K562 (cell line): ENCODE results near the gene SPNS1. TPM values are rescaled to one million over a fixed set of nuclear protein-coding genes. Genes with fewer than 3 reads are reported as not detected.
A peak's percentile ranks its signal among the peaks of the same experiment; 100 is the strongest.

Source experiments
- BRD9 ChIP-seq: fragments of 450-650 bp; IDR thresholded peaks from 2 replicates; pipeline ENCODE4 v1.6.1; 2018; ENCODE audit warnings: low read depth; ENCODE audit not compliant: partially characterized antibody
- CBX3 ChIP-seq, 2 experiments: IDR thresholded peaks; 1 replicate in 1 of 2; 2 replicates in 1 of 2; pipeline ENCODE4 v1.6.1; 2012; ENCODE audit warnings: inconsistent platforms in 2 of 2, low read length in 2 of 2, borderline replicate concordance in 1 of 2, control low read depth in 1 of 2
- CREBBP ChIP-seq: IDR thresholded peaks from one replicate; pipeline ENCODE4 v1.6.1; 2012; ENCODE audit warnings: low read depth, mild to moderate bottlenecking, control low read depth, inconsistent platforms, low read length
- FOXP1 ChIP-seq: sonication (generic); formaldehyde crosslinking; IDR thresholded peaks from 2 replicates; pipeline ENCODE4 v1.8.0; 2022; ENCODE audit warnings: mild to moderate bottlenecking, missing genetic modification reagents
- GTF2E2 ChIP-seq: fragments of 200-800 bp; sonication (Bioruptor generic); IDR thresholded peaks from 2 replicates; pipeline ENCODE4 v1.6.1; 2016; ENCODE audit warnings: missing genetic modification characterization, missing compliant biosample characterization
- HDAC2 ChIP-seq: fragments of 450-650 bp; IDR thresholded peaks from 2 replicates; pipeline ENCODE4 v1.6.1; 2016; ENCODE audit warnings: mild to moderate bottlenecking
- MEF2D ChIP-seq: conservative IDR thresholded peaks from 2 replicates; pipeline ENCODE4 v1.6.1; 2016; ENCODE audit warnings: low read depth, missing genetic modification characterization, missing compliant biosample characterization
- RAD21 ChIP-seq, 2 experiments: fragments of 250-450 bp in 1 of 2; fragments of 450-650 bp in 1 of 2; sonication (Bioruptor Pico) in 1 of 2; formaldehyde crosslinking in 1 of 2; IDR thresholded peaks in 1 of 2; conservative IDR thresholded peaks in 1 of 2; 2 replicates each; pipeline versions ENCODE4 v1.4.0 to v1.8.0; 2020 to 2022; ENCODE audit warnings: mild to moderate bottlenecking in 2 of 2, moderate library complexity in 1 of 2
- SMAD2 ChIP-seq: fragments of 150-350 bp; IDR thresholded peaks from 2 replicates; pipeline ENCODE4 v1.6.1; 2014; ENCODE audit warnings: low read depth, mild to moderate bottlenecking, low read length
- TEAD4 ChIP-seq, 2 experiments: sonication (generic) in 1 of 2; formaldehyde crosslinking in 1 of 2; IDR thresholded peaks; 2 replicates each; pipeline versions ENCODE4 v1.6.1 to v1.8.0; 2012 to 2022; ENCODE audit warnings: borderline replicate concordance in 1 of 2, inconsistent platforms in 1 of 2, low read length in 1 of 2, mild to moderate bottlenecking in 1 of 2, missing genetic modification reagents in 1 of 2
- ZBTB7A ChIP-seq: IDR thresholded peaks from 2 replicates; pipeline ENCODE4 v1.6.1; 2011; ENCODE audit warnings: low read depth, mild to moderate bottlenecking, low read length, moderate library complexity, borderline replicate concordance; ENCODE audit not compliant: control insufficient read depth
- ZNF239 ChIP-seq: fragments of 250-450 bp; sonication (Bioruptor Pico); IDR thresholded peaks from 2 replicates; pipeline ENCODE4 v1.4.0; 2020; ENCODE audit warnings: mild to moderate bottlenecking
- ZNF253 ChIP-seq: fragments of 250-450 bp; sonication (Bioruptor Pico); conservative IDR thresholded peaks from 2 replicates; pipeline ENCODE4 v1.6.1; 2021; ENCODE audit warnings: mild to moderate bottlenecking
- ZNF785 ChIP-seq: fragments of 250-450 bp; sonication (Bioruptor Pico); IDR thresholded peaks from 2 replicates; pipeline ENCODE4 v1.4.0; 2020; ENCODE audit warnings: mild to moderate bottlenecking
- polyA plus RNA-seq, 8 experiments: library from polyadenylated mRNA; depleted of rRNA in 4 of 8; stranded (reverse) in 5 of 8; unstranded in 3 of 8; fragments of >200 nt; fragmentation: Nextera tagmentation in 2 of 8; fragmentation: Illumina TruSeq in 1 of 8; extraction: Ambion mirVana in 2 of 8; extraction: Trizol in 1 of 8; gene quantifications; 2 replicates each; pipeline versions ENCODE4 v1.2.1 to v1.2.3, GENCODE V29; 2011 to 2014; ENCODE audit warnings: inconsistent platforms in 1 of 8, missing spikeins in 1 of 8
- total RNA-seq, 7 experiments: library from RNA; depleted of rRNA in 6 of 7; stranded (reverse); fragments of >200 nt in 6 of 7; fragmentation: Illumina TruSeq in 2 of 7; extraction: Trizol in 2 of 7; gene quantifications; 2 replicates each; pipeline versions ENCODE4 v1.2.1 to v1.2.3, GENCODE V29; 2011 to 2021; ENCODE audit warnings: low replicate concordance in 1 of 7
- TF ChIP-seq, protein P1 (sequence below), 2 experiments: IDR thresholded peaks; 2 replicates each; pipeline ENCODE4 v1.6.1; 2011; ENCODE audit warnings: borderline replicate concordance in 1 of 2, control low read depth in 1 of 2, low read depth in 1 of 2, low read length in 1 of 2, mild to moderate bottlenecking in 1 of 2, mixed read lengths in 1 of 2, moderate library complexity in 1 of 2; ENCODE audit not compliant: insufficient read depth in 1 of 2, insufficient read length in 1 of 2, poor library complexity in 1 of 2, severe bottlenecking in 1 of 2; ENCODE audit errors: extremely low read depth in 1 of 2
- TF ChIP-seq, protein P2 (sequence below): fragments of 450-650 bp; IDR thresholded peaks from 2 replicates; pipeline ENCODE4 v1.6.1; 2018; ENCODE audit warnings: mild to moderate bottlenecking, low read depth; ENCODE audit not compliant: partially characterized antibody
- TF ChIP-seq, protein P3 (sequence below): fragments of 250-450 bp; sonication (Bioruptor Pico); IDR thresholded peaks from 2 replicates; pipeline ENCODE4 v1.8.0; 2022; ENCODE audit warnings: inconsistent platforms, mild to moderate bottlenecking, moderate library complexity, borderline replicate concordance
- TF ChIP-seq, protein P4 (sequence below): fragments of 450-650 bp; IDR thresholded peaks from 2 replicates; pipeline ENCODE4 v1.6.1; 2016; ENCODE audit warnings: antibody characterized with exemption
- TF ChIP-seq, protein P5 (sequence below): fragments of 450-650 bp; formaldehyde crosslinking; conservative IDR thresholded peaks from 2 replicates; pipeline ENCODE4 v1.4.0; 2022; ENCODE audit warnings: mild to moderate bottlenecking, missing genetic modification characterization

The SPNS1 gene
- total and polyA plus RNA-seq, 9 of the 15 experiments (the other 6 are each of a cell fraction or from before 2014, with no cell fraction given) = 0.58 to 64.9 (median 13.7) TPM

DNA sequence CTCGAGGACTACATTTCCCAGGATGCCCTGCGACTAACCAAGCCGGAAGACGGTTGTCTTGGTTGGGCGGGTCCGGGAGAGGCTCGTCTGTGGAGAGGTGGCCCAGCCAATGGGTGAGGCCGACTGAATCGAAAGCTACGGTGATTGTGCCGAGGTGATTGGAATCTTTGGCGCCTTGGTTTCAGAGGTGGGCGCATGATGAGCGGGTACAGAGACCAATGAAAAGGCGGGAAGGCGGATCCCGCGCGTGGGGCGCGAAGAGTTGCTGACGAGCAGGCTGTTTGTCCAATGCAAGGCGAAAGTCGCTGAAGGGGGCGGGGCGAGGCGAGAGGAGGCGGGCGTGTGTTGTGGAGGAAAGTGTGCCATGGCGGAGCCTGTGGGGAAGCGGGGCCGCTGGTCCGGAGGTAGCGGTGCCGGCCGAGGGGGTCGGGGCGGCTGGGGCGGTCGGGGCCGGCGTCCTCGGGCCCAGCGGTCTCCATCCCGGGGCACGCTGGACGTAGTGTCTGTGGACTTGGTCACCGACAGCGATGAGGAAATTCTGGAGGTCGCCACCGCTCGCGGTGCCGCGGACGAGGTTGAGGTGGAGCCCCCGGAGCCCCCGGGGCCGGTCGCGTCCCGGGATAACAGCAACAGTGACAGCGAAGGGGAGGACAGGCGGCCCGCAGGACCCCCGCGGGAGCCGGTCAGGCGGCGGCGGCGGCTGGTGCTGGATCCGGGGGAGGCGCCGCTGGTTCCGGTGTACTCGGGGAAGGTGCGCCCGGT lies 23.7 kb upstream of the SPNS1 start, which contains the start of gene NFATC2IP (continued):
- TF ChIP-seq, protein P1, sequence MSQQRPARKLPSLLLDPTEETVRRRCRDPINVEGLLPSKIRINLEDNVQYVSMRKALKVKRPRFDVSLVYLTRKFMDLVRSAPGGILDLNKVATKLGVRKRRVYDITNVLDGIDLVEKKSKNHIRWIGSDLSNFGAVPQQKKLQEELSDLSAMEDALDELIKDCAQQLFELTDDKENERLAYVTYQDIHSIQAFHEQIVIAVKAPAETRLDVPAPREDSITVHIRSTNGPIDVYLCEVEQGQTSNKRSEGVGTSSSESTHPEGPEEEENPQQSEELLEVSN (IDR thresholded peaks at IDR 0.05; ENCODE audit: borderline replicate concordance in 1 of 2, extremely low read depth in 1 of 2, insufficient read depth in 1 of 2, insufficient read length in 1 of 2, low read depth in 1 of 2, low read length in 1 of 2, poor library complexity in 1 of 2, severe bottlenecking in 1 of 2) = peak; percentile 36 to 71
- TF ChIP-seq TEAD4 (IDR thresholded peaks at IDR 0.05; ENCODE audit: low read length) = 0 out of 2 replicates have a peak, but pooled peaks have one; percentile 1
- TF ChIP-seq TEAD4 (CRISPR knock-in tag; IDR thresholded peaks at IDR 0.05; ENCODE audit: borderline replicate concordance) = no peak
- TF ChIP-seq MEF2D (tag) = no peak
- TF ChIP-seq, protein P2, sequence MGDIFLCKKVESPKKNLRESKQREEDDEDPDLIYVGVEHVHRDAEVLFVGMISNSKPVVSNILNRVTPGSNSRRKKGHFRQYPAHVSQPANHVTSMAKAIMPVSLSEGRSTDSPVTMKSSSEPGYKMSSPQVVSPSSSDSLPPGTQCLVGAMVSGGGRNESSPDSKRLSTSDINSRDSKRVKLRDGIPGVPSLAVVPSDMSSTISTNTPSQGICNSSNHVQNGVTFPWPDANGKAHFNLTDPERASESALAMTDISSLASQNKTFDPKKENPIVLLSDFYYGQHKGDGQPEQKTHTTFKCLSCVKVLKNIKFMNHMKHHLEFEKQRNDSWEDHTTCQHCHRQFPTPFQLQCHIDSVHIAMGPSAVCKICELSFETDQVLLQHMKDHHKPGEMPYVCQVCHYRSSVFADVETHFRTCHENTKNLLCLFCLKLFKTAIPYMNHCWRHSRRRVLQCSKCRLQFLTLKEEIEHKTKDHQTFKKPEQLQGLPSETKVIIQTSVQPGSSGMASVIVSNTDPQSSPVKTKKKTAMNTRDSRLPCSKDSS = no peak
- TF ChIP-seq FOXP1 = peak; percentile 48; the same call in 1 of the 2 replicates
- no peak for TF ChIP-seq ZNF253 (CRISPR knock-in tag)
- TF ChIP-seq ZBTB7A = peak; percentile 64; the same call in 1 of the 2 replicates
- no peak for TF ChIP-seq ZNF239
- TF ChIP-seq CREBBP = no peak
- TF ChIP-seq, protein P3, sequence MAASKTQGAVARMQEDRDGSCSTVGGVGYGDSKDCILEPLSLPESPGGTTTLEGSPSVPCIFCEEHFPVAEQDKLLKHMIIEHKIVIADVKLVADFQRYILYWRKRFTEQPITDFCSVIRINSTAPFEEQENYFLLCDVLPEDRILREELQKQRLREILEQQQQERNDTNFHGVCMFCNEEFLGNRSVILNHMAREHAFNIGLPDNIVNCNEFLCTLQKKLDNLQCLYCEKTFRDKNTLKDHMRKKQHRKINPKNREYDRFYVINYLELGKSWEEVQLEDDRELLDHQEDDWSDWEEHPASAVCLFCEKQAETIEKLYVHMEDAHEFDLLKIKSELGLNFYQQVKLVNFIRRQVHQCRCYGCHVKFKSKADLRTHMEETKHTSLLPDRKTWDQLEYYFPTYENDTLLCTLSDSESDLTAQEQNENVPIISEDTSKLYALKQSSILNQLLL (CRISPR knock-in tag) = no peak
- TF ChIP-seq, protein P4, sequence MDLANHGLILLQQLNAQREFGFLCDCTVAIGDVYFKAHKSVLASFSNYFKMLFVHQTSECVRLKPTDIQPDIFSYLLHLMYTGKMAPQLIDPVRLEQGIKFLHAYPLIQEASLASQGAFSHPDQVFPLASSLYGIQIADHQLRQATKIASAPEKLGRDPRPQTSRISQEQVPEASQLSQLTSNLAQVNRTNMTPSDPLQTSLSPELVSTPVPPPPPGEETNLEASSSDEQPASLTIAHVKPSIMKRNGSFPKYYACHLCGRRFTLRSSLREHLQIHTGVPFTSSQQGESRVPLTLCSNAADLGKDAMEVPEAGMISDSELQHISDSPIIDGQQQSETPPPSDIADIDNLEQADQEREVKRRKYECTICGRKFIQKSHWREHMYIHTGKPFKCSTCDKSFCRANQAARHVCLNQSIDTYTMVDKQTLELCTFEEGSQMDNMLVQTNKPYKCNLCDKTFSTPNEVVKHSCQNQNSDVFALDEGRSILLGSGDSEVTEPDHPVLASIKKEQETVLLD = no peak
- TF ChIP-seq GTF2E2 (tag) = peak; percentile 45; the same call in 1 of the 2 replicates
- no peak for TF ChIP-seq SMAD2
- TF ChIP-seq, protein P5, sequence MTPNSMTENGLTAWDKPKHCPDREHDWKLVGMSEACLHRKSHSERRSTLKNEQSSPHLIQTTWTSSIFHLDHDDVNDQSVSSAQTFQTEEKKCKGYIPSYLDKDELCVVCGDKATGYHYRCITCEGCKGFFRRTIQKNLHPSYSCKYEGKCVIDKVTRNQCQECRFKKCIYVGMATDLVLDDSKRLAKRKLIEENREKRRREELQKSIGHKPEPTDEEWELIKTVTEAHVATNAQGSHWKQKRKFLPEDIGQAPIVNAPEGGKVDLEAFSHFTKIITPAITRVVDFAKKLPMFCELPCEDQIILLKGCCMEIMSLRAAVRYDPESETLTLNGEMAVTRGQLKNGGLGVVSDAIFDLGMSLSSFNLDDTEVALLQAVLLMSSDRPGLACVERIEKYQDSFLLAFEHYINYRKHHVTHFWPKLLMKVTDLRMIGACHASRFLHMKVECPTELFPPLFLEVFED (CRISPR knock-in tag) = no peak
- no peak for TF ChIP-seq ZNF785 (CRISPR knock-in tag)
- no peak for TF ChIP-seq CBX3 (IDR thresholded peaks at IDR 0.05; ENCODE audit: borderline replicate concordance in 1 of 2, low read length in 2 of 2)
- no peak for TF ChIP-seq RAD21 (CRISPR knock-in tag; conservative IDR thresholded peaks at IDR 0.05 in 1 of 2, IDR thresholded peaks at IDR 0.05 in 1 of 2)
- TF ChIP-seq HDAC2 = no peak
- no peak for TF ChIP-seq BRD9
